Endodermal cell (in vitro differentiated cells): ENCODE measurements around the gene C10orf53. TPM values are rescaled to one million over a fixed set of nuclear protein-coding genes. Genes with fewer than 3 reads are reported as not detected.
A peak's percentile ranks its signal among the peaks of the same experiment; 100 is the strongest.

ENCODE experiments used
- DNase-seq: peaks from one replicate; pipeline ENCODE4 v3.0.0-alpha.2; 2017
- H3K27ac ChIP-seq: 2 replicates; pipeline ENCODE4 v1.5.1; 2013; ENCODE audit warnings: mild to moderate bottlenecking, low read depth, low read length, moderate library complexity
- H3K27me3 ChIP-seq: 2 replicates; pipeline ENCODE4 v1.6.1; 2013; ENCODE audit warnings: mild to moderate bottlenecking, low read length, moderate library complexity; ENCODE audit not compliant: insufficient read depth, control insufficient read depth, poor library complexity, severe bottlenecking
- H3K36me3 ChIP-seq: 2 replicates; pipeline ENCODE4 v1.7.0; 2013; ENCODE audit warnings: mild to moderate bottlenecking, low read length, moderate library complexity; ENCODE audit not compliant: control insufficient read depth, insufficient read depth
- H3K4me1 ChIP-seq: one replicate; pipeline ENCODE4 v1.7.0; 2013; ENCODE audit warnings: low read length; ENCODE audit not compliant: control insufficient read depth, insufficient read depth
- H3K4me3 ChIP-seq: 2 replicates; pipeline ENCODE4 v1.5.1; 2013; ENCODE audit warnings: mild to moderate bottlenecking, low read length, moderate library complexity
- H3K9ac ChIP-seq: 2 replicates; pipeline ENCODE4 v1.6.1; 2013; ENCODE audit warnings: mild to moderate bottlenecking, low read length, moderate library complexity; ENCODE audit not compliant: poor library complexity, severe bottlenecking; ENCODE audit errors: extremely low read depth
- H3K9me3 ChIP-seq: 2 replicates; pipeline ENCODE4 v1.6.1; 2013; ENCODE audit warnings: mild to moderate bottlenecking, low read length, moderate library complexity; ENCODE audit not compliant: control insufficient read depth
- H3K27ac Mint-ChIP-seq: 2 replicates; pipeline ENCODE4 v1.8.0; 2020; ENCODE audit warnings: mixed read lengths
- H3K27me3 Mint-ChIP-seq: 2 replicates; pipeline ENCODE4 v1.8.0; 2021; ENCODE audit warnings: mild to moderate bottlenecking, mixed read lengths; ENCODE audit not compliant: insufficient read depth
- H3K36me3 Mint-ChIP-seq: 2 replicates; pipeline ENCODE4 v1.8.0; 2020; ENCODE audit warnings: low read depth, mixed read lengths
- H3K4me1 Mint-ChIP-seq: 2 replicates; pipeline ENCODE4 v1.8.0; 2020; ENCODE audit warnings: mixed read lengths
- H3K4me3 Mint-ChIP-seq: 2 replicates; pipeline ENCODE4 v1.8.0; 2020; ENCODE audit warnings: mild to moderate bottlenecking, moderate library complexity, mixed read lengths
- H3K9me3 Mint-ChIP-seq: 2 replicates; pipeline ENCODE4 v1.8.0; 2020; ENCODE audit warnings: mild to moderate bottlenecking, mixed read lengths
- CTCF ChIP-seq: fragments of 200-600 bp; sonication (generic); conservative IDR thresholded peaks from 2 replicates; pipeline ENCODE4 v1.5.0; 2021; ENCODE audit warnings: antibody characterized with exemption, mild to moderate bottlenecking
- WGBS, 2 experiments: methylation state at CpG; one replicate each; pipeline versions ENCODE4 v1.1.5 to v1.1.7; 2013; ENCODE audit warnings: missing lambda C conversion rate in 2 of 2, mixed read lengths in 1 of 2; ENCODE audit not compliant: insufficient coverage in 1 of 2, insufficient read length in 1 of 2; 5-methylcytosine and 5-hydroxymethylcytosine counted together
- total RNA-seq, 2 donors: library from RNA; stranded (reverse); fragmentation: NEBNext Ultra II Directional in 1 of 2; extraction: Animal tissue kit (Norgen Biotek cat#: 25700) in 1 of 2; gene quantifications; 2 replicates in 1 of 2; 3 replicates in 1 of 2; pipeline ENCODE4 v1.2.1, GENCODE V29; 2021

The C10orf53 gene
- total RNA-seq, 2 donors from 2014 or later, result not detected

GRCh38 chr10:49653273-49653929 is 26.1 kb upstream of the C10orf53 start:
- Histone ChIP-seq H3K4me1 (no peaks in the 10 kb centered on the region), H3K4me3 (no peak overlapping the region), H3K9me3 (no peaks in the 10 kb centered on the region), H3K36me3 (no peaks in the 10 kb centered on the region), H3K27ac (no peak overlapping the region), H3K27me3 (no peaks in the 10 kb centered on the region), H3K9ac (no peak overlapping the region)
- H3K9me3 Mint-ChIP-seq, result no peaks in the 10 kb centered on the region
- TF ChIP-seq CTCF, result no peak
- DNase-seq, result peak; percentile 22
- no peaks in the 10 kb centered on the region for H3K36me3 Mint-ChIP-seq
- peaks cover 17% of the 10 kb centered on the region for H3K27me3 Mint-ChIP-seq
- H3K4me1 Mint-ChIP-seq, result peaks cover 16% of the 10 kb centered on the region
- no peak overlapping the region for H3K27ac Mint-ChIP-seq
- WGBS, 2 experiments, result 92 to 96% methylated on average over 9 to 11 of the region's 11 CpGs
- H3K4me3 Mint-ChIP-seq, result no peak overlapping the region

GRCh38 chr10:49654036-49654693 is 25.3 kb upstream of the C10orf53 start:
- Histone ChIP-seq H3K9ac (no peak overlapping the region), H3K36me3 (no peaks in the 10 kb centered on the region), H3K27ac (no peak overlapping the region), H3K4me1 (no peaks in the 10 kb centered on the region), H3K27me3 (no peaks in the 10 kb centered on the region), H3K9me3 (no peaks in the 10 kb centered on the region), H3K4me3 (no peak overlapping the region)
- WGBS, 2 experiments, result 78 to 92% methylated on average over 2 to 5 of the region's 5 CpGs
- Mint-ChIP-seq H3K9me3 (peaks cover 7% of the 10 kb centered on the region), H3K27ac (no peak overlapping the region), H3K36me3 (no peaks in the 10 kb centered on the region), H3K27me3 (peaks cover 21% of the 10 kb centered on the region), H3K4me1 (peaks cover 15% of the 10 kb centered on the region), H3K4me3 (no peak overlapping the region)
- DNase-seq, result peak; percentile 43
- TF ChIP-seq CTCF, result no peak

GRCh38 chr10:49655099-49655498 is 24.4 kb upstream of the C10orf53 start:
- H3K27ac Mint-ChIP-seq, result no peak overlapping the region
- Histone ChIP-seq H3K4me1 (no peaks in the 10 kb centered on the region), H3K4me3 (no peak overlapping the region), H3K36me3 (no peaks in the 10 kb centered on the region), H3K9me3 (no peaks in the 10 kb centered on the region), H3K9ac (no peak overlapping the region), H3K27ac (no peak overlapping the region), H3K27me3 (no peaks in the 10 kb centered on the region)
- no peak for TF ChIP-seq CTCF
- no peak overlapping the region for H3K4me3 Mint-ChIP-seq
- H3K9me3 Mint-ChIP-seq, result peaks cover 14% of the 10 kb centered on the region
- peaks cover 10% of the 10 kb centered on the region for H3K4me1 Mint-ChIP-seq
- 94 to 95% methylated on average over 18 of the region's 18 CpGs for WGBS, 2 experiments
- peak; percentile 28 for DNase-seq
- peaks cover 27% of the 10 kb centered on the region for H3K27me3 Mint-ChIP-seq
- no peaks in the 10 kb centered on the region for H3K36me3 Mint-ChIP-seq
